AG08396 (cell line): ENCODE data around the gene NPIPB6.
A peak's percentile ranks its signal among the peaks of the same experiment; 100 is the strongest.

Source experiments
- DNase-seq: peaks from one replicate; pipeline ENCODE4 v3.0.0; 2012; ENCODE audit warnings: low spot score, mixed read lengths

The NPIPB6 gene

DNA sequence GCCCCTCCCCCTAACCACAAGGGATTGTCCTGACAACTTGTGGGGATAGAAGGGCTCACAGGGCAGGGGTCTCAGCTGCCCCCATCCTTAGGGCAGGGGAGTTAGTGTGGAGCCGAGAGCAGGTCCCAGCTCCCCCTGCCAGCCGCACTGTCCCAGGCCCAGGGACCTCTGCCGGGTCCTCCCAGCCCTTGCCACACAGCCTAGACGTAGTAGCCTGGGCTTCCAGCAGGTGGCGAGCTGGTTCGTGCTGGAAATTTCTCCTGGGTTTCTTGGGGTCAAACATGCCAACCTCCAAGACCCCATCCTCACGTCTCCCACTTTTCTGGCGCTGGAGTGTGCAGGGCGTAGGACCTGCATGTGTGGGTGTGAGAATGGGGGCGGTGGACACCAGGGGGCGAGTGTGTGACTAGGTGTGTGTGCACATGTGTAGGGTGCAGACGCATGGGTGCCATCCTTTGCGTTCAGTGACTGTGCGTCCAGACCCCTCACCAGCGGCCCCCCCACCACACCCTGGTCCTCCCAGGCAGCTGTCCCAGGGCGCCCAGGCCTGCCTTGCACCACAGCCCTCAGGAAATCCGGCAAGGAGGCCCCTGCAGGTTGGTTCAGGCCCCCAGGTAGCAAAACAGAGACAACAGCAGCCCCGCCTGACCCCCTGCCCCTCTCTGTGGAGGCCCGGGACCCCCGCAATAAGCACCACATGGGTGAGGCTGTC, 41.5 kb downstream of the NPIPB6 start:
- peak; percentile 77 for DNase-seq

- DNase-seq: no peak
These were observed 42.6 kb downstream of the NPIPB6 start for GRCh38 chr16:28320741-28321140.

DNA sequence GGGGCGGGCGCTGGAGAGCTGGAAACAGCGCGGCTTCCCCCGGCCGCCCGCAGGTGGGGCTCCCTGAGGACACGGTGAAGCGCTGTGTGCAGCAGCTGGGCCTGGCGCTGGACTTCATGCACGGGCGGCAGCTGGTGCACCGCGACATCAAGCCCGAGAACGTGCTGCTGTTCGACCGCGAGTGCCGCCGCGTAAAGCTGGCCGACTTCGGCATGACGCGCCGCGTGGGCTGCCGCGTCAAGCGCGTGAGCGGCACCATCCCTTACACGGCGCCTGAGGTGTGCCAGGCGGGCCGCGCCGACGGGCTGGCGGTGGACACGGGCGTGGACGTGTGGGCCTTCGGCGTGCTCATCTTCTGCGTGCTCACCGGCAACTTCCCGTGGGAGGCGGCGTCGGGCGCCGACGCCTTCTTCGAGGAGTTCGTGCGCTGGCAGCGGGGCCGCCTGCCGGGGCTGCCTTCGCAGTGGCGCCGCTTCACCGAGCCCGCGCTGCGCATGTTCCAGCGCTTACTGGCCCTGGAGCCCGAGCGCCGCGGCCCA, 43.2 kb downstream of the NPIPB6 start:
- DNase-seq: no peak

- no peak for DNase-seq
These were observed 43.8 kb downstream of the NPIPB6 start for GRCh38 chr16:28319476-28320022.

GRCh38 chr16:28318042-28318744, 45.1 kb downstream of the NPIPB6 start:
- DNase-seq: no peak

DNA sequence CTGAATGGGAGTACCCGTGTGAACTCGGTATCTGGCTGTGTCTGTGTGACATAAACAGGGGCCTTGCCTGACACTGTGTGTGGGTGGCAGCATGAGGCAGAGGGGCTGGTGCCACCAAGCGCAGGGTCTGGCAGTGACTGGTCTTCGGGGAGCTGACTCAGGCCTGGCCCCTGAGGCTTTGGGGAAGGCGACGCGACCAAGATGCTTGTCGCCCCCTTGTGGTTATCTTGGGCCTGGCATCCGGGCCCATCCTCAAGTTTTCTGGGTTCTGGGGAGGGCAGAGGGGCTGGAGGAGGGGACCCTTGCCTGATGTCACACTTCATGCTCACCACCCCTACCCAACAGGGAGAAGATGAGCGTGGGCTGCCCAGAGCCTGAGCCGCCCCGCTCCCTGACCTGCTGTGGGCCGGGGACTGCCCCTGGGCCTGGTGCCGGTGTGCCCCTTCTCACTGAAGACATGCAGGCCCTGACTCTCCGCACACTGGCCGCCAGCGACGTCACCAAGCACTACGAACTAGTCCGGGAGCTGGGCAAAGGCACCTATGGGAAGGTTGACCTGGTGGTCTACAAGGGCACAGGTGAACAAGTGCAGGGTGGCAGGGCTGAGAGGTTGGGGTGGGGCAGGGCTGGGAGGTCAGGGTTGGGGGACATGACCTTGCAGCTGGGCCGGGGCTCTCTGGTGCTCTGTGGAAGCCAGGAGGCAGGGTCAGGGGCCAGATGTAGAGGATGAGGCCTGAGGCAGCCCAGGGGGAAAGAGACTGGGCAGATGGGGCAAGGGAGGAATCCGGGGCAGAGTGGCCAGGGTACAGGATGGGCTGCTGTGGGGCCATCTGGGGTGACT, 46.0 kb downstream of the NPIPB6 start:
- DNase-seq: peak; percentile 80

DNA sequence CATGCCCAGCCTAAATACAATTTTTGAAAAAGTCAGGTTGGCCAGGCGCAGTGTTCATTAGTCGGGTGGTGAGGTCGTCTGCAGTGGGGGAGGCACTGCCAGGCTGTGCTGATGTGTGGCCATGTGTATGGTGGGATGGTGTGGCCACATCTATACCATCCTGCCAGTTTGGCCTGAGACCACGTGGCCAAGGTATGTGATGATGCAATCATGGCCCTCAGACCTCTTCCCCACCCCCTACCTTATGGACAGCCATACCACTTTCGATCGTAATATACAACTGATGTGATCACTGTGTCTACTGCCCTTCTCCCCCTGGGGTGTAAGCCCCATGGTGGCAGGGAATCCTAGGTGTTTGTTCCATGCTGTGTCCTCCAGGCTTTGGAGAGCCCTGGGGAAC, 47.3 kb downstream of the NPIPB6 start:
- DNase-seq: no peak

DNA sequence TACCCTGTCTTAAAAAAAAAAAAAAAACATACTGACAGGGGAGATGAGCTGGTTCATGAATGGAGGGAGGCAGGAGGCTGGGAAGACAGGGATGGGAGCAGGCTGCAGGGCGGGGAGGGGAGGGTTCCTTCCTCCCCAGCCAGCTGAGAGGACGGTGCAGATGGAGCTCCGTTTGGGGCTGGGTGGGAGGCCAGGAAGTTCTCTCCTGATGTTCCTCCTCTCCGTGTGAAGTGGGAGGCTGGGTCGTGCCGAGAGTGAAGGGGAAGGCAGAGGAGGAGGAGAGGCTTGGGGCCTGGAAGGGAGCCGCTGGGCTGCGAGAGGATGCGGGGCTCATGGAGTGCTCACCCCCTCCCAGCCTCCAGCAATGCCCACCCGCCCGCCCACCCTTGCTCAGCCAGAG, 49.7 kb downstream of the NPIPB6 start:
- DNase-seq: no peak

- DNase-seq: no peak
These were observed 51.0 kb downstream of the NPIPB6 start for GRCh38 chr16:28312327-28312726.

- no peak for DNase-seq
These were observed 51.4 kb downstream of the NPIPB6 start for GRCh38 chr16:28311913-28312312.

DNA sequence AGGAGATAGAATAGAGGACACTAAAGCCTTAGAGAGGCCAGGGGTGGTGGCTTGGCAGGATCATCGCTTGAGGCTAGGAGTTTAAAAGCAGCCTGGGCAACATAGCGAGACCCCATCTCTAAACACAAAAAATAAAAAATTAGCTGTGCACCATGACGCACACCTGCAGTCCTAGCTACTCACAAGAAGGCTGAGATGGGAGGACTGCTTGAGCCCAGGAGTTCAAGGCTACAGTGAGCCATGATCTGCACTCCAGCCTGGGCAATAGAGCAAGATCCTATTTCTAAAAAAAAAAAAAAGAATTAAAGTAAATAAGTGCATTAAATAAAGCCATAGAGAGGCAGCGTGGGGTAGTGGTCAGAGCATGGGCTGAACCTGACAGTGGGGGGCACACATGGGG, 51.9 kb downstream of the NPIPB6 start:
- no peak for DNase-seq

- DNase-seq: no peak
These were observed 52.5 kb downstream of the NPIPB6 start for GRCh38 chr16:28310796-28311195.

- DNase-seq: no peak
These were observed 53.4 kb downstream of the NPIPB6 start for GRCh38 chr16:28309811-28310311.

- DNase-seq: no peak
These were observed 54.3 kb downstream of the NPIPB6 start for GRCh38 chr16:28308794-28309584.

DNA sequence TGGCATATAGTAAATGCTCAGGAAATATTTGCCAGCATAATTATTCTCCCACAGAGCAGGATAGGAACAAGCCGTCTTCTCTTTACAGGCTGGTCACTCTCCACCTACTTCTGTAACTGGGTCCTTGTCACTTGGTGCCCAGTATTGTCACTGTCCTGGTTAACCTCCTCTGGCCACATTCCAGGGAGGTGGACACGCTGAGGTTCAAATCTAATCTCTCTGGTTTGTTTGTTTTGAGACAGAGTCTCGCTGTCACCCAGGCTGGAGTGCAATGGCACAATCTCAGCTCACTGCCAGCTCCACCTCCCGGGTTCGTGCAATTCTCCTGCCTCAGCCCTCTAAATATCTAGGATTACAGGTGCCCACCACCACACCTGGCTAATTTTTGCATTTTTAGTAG, 55.4 kb downstream of the NPIPB6 start:
- DNase-seq: no peak

GRCh38 chr16:28304214-28304613, 59.1 kb downstream of the NPIPB6 start:
- peak; percentile 62 for DNase-seq

DNA sequence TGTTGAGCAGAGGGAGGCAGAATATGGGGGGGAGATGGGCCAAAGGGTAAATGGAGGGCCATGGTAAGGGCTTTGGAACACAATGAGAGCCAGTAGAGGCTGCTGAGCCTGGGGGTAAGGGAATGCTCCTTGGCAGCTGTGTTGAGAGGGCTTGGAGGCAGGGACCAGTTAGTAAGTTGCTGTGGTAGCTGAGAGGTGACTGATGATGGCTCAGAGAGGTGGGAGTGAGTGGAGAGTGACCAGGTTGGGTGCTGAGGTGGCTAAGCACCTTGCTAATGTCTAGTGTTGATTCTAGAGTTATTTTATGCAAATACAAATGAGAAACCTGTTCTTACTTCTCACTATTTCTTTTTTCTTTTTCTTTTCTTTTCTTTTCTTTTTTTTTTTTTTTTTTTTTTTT, 60.2 kb downstream of the NPIPB6 start:
- DNase-seq: no peak

- DNase-seq: no peak
These were observed 61.7 kb downstream of the NPIPB6 start for GRCh38 chr16:28301620-28302019.

DNA sequence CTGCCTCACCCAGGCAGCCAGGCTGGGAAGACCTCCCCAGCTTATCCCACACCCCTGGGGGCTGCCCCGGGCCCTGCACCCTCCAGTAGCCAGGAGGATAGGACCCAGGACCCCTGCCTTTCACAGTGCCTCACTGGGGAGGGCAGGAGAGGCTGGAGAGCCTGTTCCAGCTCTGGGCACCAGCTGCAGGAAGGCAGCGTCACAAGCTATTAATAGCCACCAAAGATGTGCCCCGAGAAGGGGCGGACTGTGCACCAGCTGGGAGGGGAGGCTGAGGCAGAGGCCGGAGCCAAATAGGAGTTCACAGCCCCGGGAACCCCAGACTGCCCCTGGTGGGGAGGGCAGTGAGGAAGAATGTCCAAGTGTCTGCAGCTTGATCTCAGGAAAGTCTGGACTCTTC, 62.2 kb downstream of the NPIPB6 start:
- no peak for DNase-seq

- DNase-seq: no peak
These were observed 63.0 kb downstream of the NPIPB6 start for GRCh38 chr16:28300327-28300726.

- DNase-seq: no peak
These were observed 64.8 kb downstream of the NPIPB6 start for GRCh38 chr16:28298511-28298878.
